ENCODE results near the gene MTHFSD. TPM values are rescaled to one million over a fixed set of nuclear protein-coding genes. Genes with fewer than 3 reads are reported as not detected.

Gene MTHFSD
- total RNA-seq, 2 experiments from 2014 or later = 7.3 to 7.9 TPM

DNA sequence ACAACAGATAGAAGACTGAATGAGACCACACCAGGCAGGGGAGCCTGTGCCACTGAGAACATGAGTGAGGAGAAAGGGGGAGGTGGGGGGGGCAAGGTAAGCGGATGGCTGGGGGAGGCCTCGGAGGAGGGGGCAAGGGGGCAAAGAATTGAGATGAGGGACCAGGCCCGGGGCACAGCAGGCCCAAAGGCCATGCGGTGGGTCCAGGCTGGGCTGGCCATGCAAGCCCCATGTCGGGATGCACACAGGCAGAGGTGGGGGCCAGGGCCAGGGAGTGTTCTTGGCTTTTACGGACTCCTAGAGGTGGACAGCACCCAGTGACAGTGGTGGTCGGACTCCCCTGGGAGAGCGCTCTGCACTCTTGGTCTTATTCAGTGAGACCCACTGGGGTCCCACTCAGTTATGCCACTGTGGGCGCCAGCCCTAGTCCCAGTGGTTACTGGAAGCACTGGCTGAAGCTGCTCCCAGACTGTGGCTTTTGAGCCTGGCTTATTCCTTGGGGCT, 4.8 kb upstream of the MTHFSD start:
- Mint-ChIP-seq H3K9me3 (no peaks in the 10 kb centered on the region), H3K4me3 (no peak overlapping the region), H3K27me3 (peaks cover 67% of the 10 kb centered on the region), H3K4me1 (ENCODE audit: low read depth) (peaks cover 22% of the 10 kb centered on the region), H3K27ac (no peak overlapping the region), H3K36me3 (ENCODE audit: low read depth) (peaks cover 4% of the 10 kb centered on the region)
- Histone ChIP-seq H3K36me3 (ENCODE audit: insufficient read depth, low read length) (no peaks in the 10 kb centered on the region), H3K27ac (ENCODE audit: low read depth in 1 of 2, low read length in 2 of 2) (no peak overlapping the region), H3K4me3 (ENCODE audit: low read length) (no peak overlapping the region), H3K27me3 (ENCODE audit: control insufficient read depth in 1 of 2, insufficient read depth in 2 of 2, low read length in 2 of 2) (peaks cover 17 to 40% of the 10 kb centered on the region in 2 experiments), H3K4me1 (ENCODE audit: insufficient read depth, low read length) (peaks cover 19% of the 10 kb centered on the region), H3K9me3 (ENCODE audit: control insufficient read depth in 1 of 2, insufficient read depth in 1 of 2, low read length in 2 of 2) (no peaks in the 10 kb centered on the region)
- TF ChIP-seq, protein P1, sequence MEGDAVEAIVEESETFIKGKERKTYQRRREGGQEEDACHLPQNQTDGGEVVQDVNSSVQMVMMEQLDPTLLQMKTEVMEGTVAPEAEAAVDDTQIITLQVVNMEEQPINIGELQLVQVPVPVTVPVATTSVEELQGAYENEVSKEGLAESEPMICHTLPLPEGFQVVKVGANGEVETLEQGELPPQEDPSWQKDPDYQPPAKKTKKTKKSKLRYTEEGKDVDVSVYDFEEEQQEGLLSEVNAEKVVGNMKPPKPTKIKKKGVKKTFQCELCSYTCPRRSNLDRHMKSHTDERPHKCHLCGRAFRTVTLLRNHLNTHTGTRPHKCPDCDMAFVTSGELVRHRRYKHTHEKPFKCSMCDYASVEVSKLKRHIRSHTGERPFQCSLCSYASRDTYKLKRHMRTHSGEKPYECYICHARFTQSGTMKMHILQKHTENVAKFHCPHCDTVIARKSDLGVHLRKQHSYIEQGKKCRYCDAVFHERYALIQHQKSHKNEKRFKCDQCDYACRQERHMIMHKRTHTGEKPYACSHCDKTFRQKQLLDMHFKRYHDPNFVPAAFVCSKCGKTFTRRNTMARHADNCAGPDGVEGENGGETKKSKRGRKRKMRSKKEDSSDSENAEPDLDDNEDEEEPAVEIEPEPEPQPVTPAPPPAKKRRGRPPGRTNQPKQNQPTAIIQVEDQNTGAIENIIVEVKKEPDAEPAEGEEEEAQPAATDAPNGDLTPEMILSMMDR (IDR thresholded peaks at IDR 0.05) = no peak
- DNase-seq = no peak
- CTCF ChIA-PET = no interaction called here
- POLR2A ChIA-PET = no interaction called here
- ATAC-seq (ENCODE audit: poor library complexity) = no peak
- intact Hi-C loops (cut with DNase I, micrococcal nuclease) = loop anchor here (5.0 to 10.0 kb wide), 9 partner anchors 312 to 1395 kb away; partner anchors contain the start of genes KLHDC4 (in 2 of the 2), BANP (in 1 of the 2), COX4I1 (in 1 of the 2) and EMC8 (in 1 of the 2)

DNA sequence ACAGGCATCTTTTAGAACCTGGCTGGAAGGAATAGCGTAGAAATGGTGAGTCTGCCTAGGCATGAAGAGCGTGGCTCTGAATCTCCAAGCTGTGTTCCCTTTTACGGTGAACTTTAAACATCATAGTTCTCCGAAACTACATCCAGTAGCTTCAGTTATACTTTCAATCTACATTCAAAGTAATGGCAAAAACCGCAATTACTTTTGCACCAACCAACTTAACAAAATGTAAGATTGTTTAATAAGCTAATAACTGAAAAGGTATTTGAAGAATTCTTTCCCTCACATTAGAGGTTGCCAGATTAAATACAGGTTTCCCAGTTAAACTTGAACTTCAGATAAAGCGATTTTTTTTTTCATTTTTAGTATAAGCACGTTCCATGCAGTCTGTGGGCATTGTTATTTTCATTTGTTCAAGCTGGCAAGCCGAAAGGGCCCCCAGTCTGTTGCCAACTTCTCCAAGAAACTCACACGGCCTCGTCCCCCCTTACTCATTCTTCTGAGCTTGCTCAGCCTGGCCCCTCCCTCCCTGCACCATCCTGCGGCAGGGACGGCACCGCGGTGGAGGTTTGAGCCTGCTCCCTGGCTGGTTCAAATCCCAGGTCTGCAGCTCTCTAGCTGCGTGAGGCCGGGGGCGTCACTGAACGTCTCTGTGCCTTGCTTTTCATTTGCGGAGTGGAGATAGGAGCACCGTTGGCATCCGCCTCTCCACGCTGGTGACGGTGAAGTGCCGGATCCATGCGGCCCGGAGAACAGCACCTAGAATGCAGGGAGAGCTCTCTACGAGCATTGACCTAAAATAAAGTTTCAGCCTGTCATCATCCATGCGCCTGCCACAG, 3.5 kb upstream of the MTHFSD start:
- Histone ChIP-seq H3K36me3 (ENCODE audit: insufficient read depth, low read length) (no peaks in the 10 kb centered on the region), H3K27ac (ENCODE audit: low read depth in 1 of 2, low read length in 2 of 2) (no peak overlapping the region), H3K4me1 (ENCODE audit: insufficient read depth, low read length) (peaks cover 22% of the 10 kb centered on the region), H3K9me3 (ENCODE audit: control insufficient read depth in 1 of 2, insufficient read depth in 1 of 2, low read length in 2 of 2) (no peaks in the 10 kb centered on the region), H3K27me3 (ENCODE audit: control insufficient read depth in 1 of 2, insufficient read depth in 2 of 2, low read length in 2 of 2) (peaks cover 8 to 27% of the 10 kb centered on the region in 2 experiments), H3K4me3 (ENCODE audit: low read length) (no peak overlapping the region)
- ChIA-PET CTCF (no interaction called here), POLR2A (no interaction called here)
- Mint-ChIP-seq H3K27ac (no peak overlapping the region), H3K9me3 (no peaks in the 10 kb centered on the region), H3K36me3 (ENCODE audit: low read depth) (peaks cover 15% of the 10 kb centered on the region), H3K4me1 (ENCODE audit: low read depth) (peaks cover 21% of the 10 kb centered on the region), H3K27me3 (peaks cover 54% of the 10 kb centered on the region), H3K4me3 (no peak overlapping the region)
- intact Hi-C loops (cut with DNase I, micrococcal nuclease) = loop anchor here in 1 of 2 experiments (10.0 kb wide), 2 partner anchors 764 to 1396 kb away; partner anchors contain the start of genes BANP, COX4I1 and EMC8
- TF ChIP-seq, protein P1 (IDR thresholded peaks at IDR 0.05) = no peak
- DNase-seq = no peak
- ATAC-seq (ENCODE audit: poor library complexity) = no peak

DNA sequence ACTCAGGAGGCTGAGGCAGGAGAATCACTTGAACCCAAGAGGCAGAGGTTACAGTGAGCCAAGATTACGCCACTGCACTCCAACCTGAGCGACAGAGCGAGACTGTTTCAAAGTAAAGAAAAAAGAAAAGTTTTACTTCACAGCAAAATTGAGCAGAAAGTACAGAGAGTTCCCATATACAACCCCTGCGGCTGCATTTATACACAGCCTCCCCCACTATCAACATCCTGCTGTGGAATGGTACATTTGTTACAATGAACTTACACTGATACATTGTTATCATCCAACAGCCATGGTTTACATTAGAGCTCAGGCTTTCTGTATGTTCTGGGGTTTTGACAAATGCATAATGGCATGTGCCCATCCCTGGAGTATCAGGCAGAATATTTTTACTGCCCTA, 2.6 kb upstream of the MTHFSD start:
- Histone ChIP-seq H3K4me3 (ENCODE audit: low read length) (no peak overlapping the region), H3K27ac (ENCODE audit: low read depth in 1 of 2, low read length in 2 of 2) (no peak overlapping the region), H3K36me3 (ENCODE audit: insufficient read depth, low read length) (no peaks in the 10 kb centered on the region), H3K9me3 (ENCODE audit: control insufficient read depth in 1 of 2, insufficient read depth in 1 of 2, low read length in 2 of 2) (no peaks in the 10 kb centered on the region), H3K4me1 (ENCODE audit: insufficient read depth, low read length) (peaks cover 22% of the 10 kb centered on the region), H3K27me3 (ENCODE audit: control insufficient read depth in 1 of 2, insufficient read depth in 2 of 2, low read length in 2 of 2) (peaks cover 8 to 18% of the 10 kb centered on the region in 2 experiments)
- H3K9me3 Mint-ChIP-seq = no peaks in the 10 kb centered on the region
- peak overlapping the region; percentile 32 for H3K27ac Mint-ChIP-seq
- H3K36me3 Mint-ChIP-seq (ENCODE audit: low read depth) = peaks cover 17% of the 10 kb centered on the region
- TF ChIP-seq, protein P1 (IDR thresholded peaks at IDR 0.05) = no peak
- ChIA-PET POLR2A (no interaction called here), CTCF (no interaction called here)
- H3K27me3 Mint-ChIP-seq = peaks cover 44% of the 10 kb centered on the region
- no peak for ATAC-seq (ENCODE audit: poor library complexity)
- peak overlapping the region; percentile 62 for H3K4me3 Mint-ChIP-seq
- no peak for DNase-seq
- peaks cover 23% of the 10 kb centered on the region for H3K4me1 Mint-ChIP-seq (ENCODE audit: low read depth)
- intact Hi-C loops (cut with DNase I, micrococcal nuclease) = loop anchor here in 1 of 2 experiments (10.0 kb wide), 2 partner anchors 763 to 1397 kb away; partner anchors contain the start of genes BANP, COX4I1 and EMC8
